Gastroesophageal sphincter (tissue), 4 donors: ENCODE results near the gene CYB561D1. TPM values are rescaled to one million over a fixed set of nuclear protein-coding genes. Genes with fewer than 3 reads are reported as not detected.

Experiments used
- ATAC-seq: fragments of 150-250 bp; one replicate; pipeline ENCODE4 v1.9.1; 2016; ENCODE audit warnings: mild to moderate bottlenecking, moderate library complexity
- H3K27ac ChIP-seq, 4 donors: fragments of 200-600 bp; sonication (generic) in 3 of 4; 1 replicate in 3 of 4; 2 replicates in 1 of 4; pipeline ENCODE4 v1.5.1; 2016 to 2019
- H3K27me3 ChIP-seq: fragments of 200-600 bp; sonication (generic); one replicate; pipeline ENCODE4 v1.5.1; 2019
- H3K36me3 ChIP-seq, 2 donors: fragments of 200-600 bp; sonication (generic); one replicate each; pipeline ENCODE4 v1.5.1; 2019; ENCODE audit warnings: control low read depth in 1 of 2
- H3K4me1 ChIP-seq, 3 donors: fragments of 200-600 bp; sonication (generic); 1 replicate in 2 of 3; 2 replicates in 1 of 3; pipeline ENCODE4 v1.5.1; 2016 to 2019; ENCODE audit warnings: control low read depth in 2 of 3
- H3K4me3 ChIP-seq, 2 donors: fragments of 200-600 bp; sonication (generic); one replicate each; pipeline ENCODE4 v1.5.1; 2019; ENCODE audit warnings: mild to moderate bottlenecking in 1 of 2, moderate library complexity in 1 of 2
- H3K9me3 ChIP-seq, 3 donors: fragments of 200-600 bp; sonication (generic); one replicate each; pipeline ENCODE4 v1.5.1; 2017 to 2019; ENCODE audit warnings: control low read depth in 2 of 3
- EP300 ChIP-seq: sonication (generic); formaldehyde crosslinking; IDR thresholded peaks from one replicate; pipeline ENCODE4 v1.6.1; 2017; ENCODE audit warnings: antibody characterized with exemption, mild to moderate bottlenecking
- POLR2A ChIP-seq, 2 donors: fragments of 450-650 bp; IDR thresholded peaks; one replicate each; pipeline ENCODE4 v1.6.1; 2017; ENCODE audit warnings: antibody characterized with exemption in 2 of 2, mild to moderate bottlenecking in 2 of 2, moderate library complexity in 1 of 2
- POLR2AphosphoS5 ChIP-seq: sonication (generic); formaldehyde crosslinking; IDR thresholded peaks from one replicate; pipeline ENCODE4 v1.6.1; 2017; ENCODE audit warnings: antibody characterized with exemption
- WGBS, 2 donors: methylation state at CpG; one replicate each; pipeline ENCODE4 v1.1.5; 2018; ENCODE audit warnings: low coverage in 1 of 2; 5-methylcytosine and 5-hydroxymethylcytosine counted together
- total RNA-seq, 4 donors: library from RNA; depleted of rRNA; stranded (reverse); fragments of >200 nt; gene quantifications; one replicate each; pipeline ENCODE4 v1.1.0, GENCODE V29; 2016
- TF ChIP-seq, protein P1 (sequence below), 4 experiments: fragments of 200-600 bp in 2 of 4; fragments of 450-650 bp in 2 of 4; sonication (generic) in 1 of 4; IDR thresholded peaks; one replicate each; pipeline ENCODE4 v1.5.1; 2017 to 2019; ENCODE audit warnings: antibody characterized with exemption in 4 of 4, mild to moderate bottlenecking in 2 of 4, moderate library complexity in 2 of 4

CYB561D1 gene
- total RNA-seq, 4 donors from 2014 or later = 8.3 to 15.9 (median 10.7) TPM

DNA sequence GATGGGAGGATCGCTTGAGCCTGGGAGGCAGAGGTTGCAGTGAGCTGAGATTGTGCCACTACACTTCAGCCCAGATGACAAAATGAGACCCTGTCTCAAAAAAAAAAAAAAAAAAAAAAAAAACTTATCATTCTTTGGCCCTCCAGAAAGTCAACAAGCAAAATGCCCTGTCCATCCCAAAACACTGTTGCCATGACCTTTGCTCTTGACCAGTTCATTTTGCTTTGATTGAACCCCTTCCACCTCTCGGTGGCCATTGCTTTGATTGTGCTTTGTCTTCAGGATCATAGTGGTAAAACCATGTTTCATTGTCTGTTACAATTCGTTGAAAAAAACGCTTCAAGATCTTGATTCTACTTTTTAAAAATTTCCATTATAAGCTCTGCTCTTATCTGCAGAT lies 36.1 kb upstream of the CYB561D1 start:
- no peaks in the 10 kb centered on the region for H3K4me1 ChIP-seq
- TF ChIP-seq POLR2A (IDR thresholded peaks at IDR 0.05) = no peak
- H3K4me3 ChIP-seq = no peak overlapping the region
- no peak for ATAC-seq
- no peaks in the 10 kb centered on the region for H3K36me3 ChIP-seq
- 60 to 76% methylated on average over 3 of the region's 4 CpGs for WGBS, 2 donors
- H3K27me3 ChIP-seq = no peaks in the 10 kb centered on the region
- H3K27ac ChIP-seq = no peak overlapping the region
- no peaks in the 10 kb centered on the region for H3K9me3 ChIP-seq

DNA sequence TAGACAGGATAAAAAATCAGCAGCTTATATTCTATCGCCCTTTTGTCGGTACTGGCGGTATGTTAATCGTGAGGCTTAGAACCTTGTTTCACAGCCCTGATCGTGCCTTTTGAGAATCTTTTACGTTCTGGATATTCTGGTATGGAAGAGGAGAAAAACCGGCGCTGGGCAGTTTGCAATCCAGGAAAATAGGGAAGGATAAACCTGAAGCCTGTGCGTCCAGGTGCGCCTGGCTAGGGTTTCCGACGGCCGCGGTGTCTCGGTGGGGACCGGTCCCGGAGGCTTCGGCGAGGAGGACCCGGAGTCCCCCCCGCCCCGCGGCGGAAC lies 27.8 kb upstream of the CYB561D1 start:
- H3K36me3 ChIP-seq = no peaks in the 10 kb centered on the region
- peaks cover 12% of the 10 kb centered on the region for H3K27me3 ChIP-seq
- peaks cover 0 to 32% (median 0%) of the 10 kb centered on the region in 3 donors for H3K4me1 ChIP-seq
- H3K4me3 ChIP-seq = peak overlapping the region; percentile 71 to 86
- peak overlapping the region; percentile 37 to 89 (median 85) for H3K27ac ChIP-seq
- no peaks in the 10 kb centered on the region for H3K9me3 ChIP-seq
- WGBS, 2 donors = 5 to 16% methylated on average over 6 to 12 of the region's 24 CpGs
- ATAC-seq = no peak
- TF ChIP-seq, protein P1, sequence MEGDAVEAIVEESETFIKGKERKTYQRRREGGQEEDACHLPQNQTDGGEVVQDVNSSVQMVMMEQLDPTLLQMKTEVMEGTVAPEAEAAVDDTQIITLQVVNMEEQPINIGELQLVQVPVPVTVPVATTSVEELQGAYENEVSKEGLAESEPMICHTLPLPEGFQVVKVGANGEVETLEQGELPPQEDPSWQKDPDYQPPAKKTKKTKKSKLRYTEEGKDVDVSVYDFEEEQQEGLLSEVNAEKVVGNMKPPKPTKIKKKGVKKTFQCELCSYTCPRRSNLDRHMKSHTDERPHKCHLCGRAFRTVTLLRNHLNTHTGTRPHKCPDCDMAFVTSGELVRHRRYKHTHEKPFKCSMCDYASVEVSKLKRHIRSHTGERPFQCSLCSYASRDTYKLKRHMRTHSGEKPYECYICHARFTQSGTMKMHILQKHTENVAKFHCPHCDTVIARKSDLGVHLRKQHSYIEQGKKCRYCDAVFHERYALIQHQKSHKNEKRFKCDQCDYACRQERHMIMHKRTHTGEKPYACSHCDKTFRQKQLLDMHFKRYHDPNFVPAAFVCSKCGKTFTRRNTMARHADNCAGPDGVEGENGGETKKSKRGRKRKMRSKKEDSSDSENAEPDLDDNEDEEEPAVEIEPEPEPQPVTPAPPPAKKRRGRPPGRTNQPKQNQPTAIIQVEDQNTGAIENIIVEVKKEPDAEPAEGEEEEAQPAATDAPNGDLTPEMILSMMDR (IDR thresholded peaks at IDR 0.05) = no peak
- TF ChIP-seq EP300 = no peak
- TF ChIP-seq POLR2AphosphoS5 = peak; percentile 38
- TF ChIP-seq POLR2A (IDR thresholded peaks at IDR 0.05) = no peak

DNA sequence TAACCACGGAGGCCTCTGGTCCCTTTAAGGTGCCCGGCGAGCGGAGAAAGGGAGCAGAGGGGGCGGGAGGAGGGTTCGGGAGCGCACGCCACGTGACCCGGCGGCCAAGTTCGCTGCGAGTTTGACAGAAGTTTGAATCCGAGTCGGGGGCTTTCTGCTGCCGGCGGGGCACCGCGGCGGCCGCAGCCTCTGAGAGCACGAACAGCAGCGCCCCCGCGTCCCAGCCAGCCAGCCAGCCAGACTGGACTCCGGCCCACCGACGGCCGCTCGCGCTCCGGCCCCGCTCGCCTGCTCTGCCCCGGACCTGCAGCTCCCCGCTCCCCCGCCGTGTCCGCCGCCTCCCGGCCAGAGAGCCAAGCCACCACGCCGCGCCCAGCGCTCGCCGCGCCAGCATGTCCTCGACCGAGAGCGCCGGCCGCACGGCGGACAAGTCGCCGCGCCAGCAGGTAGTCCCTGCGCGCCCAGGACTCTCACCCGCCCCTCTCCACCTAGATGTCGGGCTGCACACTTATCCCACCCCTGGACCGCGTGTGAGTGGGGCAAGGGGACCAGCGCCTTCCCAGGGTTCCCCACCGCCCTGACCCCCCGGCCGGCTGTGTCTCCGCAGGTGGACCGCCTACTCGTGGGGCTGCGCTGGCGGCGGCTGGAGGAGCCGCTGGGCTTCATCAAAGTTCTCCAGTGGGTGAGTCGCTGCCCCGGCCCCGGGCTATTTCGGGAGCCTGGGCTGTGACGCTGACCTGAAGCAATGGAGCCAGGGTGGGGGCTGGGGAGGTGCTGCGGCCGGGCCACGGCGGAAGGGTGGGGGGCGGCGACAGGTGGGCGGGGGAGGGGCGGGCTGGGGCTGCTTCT lies 27.2 kb upstream of the CYB561D1 start, which contains the start of gene SYPL2:
Gene SYPL2 (plus strand): TSS at position 95 of the 849 bp plus-strand sequence. CDS start 298 bp downstream, at position 393.
- WGBS, 2 donors = no CpG with 5 or more reads among the region's 88 CpGs
- peak; percentile 89 for ATAC-seq
- no peaks in the 10 kb centered on the region for H3K9me3 ChIP-seq
- H3K36me3 ChIP-seq = no peaks in the 10 kb centered on the region
- TF ChIP-seq, protein P1 (IDR thresholded peaks at IDR 0.05) = peak in 1 of 4 experiments; percentile 19
- TF ChIP-seq POLR2A (IDR thresholded peaks at IDR 0.05) = no peak
- H3K27ac ChIP-seq = peak within 1 kb of the TSS; percentile 37 to 89 (median 85)
- H3K4me3 ChIP-seq = peak within 1 kb of the TSS; percentile 71 to 86
- H3K4me1 ChIP-seq = peaks cover 0 to 32% (median 0%) of the 10 kb centered on the region in 3 donors
- peaks cover 12% of the 10 kb centered on the region for H3K27me3 ChIP-seq

DNA sequence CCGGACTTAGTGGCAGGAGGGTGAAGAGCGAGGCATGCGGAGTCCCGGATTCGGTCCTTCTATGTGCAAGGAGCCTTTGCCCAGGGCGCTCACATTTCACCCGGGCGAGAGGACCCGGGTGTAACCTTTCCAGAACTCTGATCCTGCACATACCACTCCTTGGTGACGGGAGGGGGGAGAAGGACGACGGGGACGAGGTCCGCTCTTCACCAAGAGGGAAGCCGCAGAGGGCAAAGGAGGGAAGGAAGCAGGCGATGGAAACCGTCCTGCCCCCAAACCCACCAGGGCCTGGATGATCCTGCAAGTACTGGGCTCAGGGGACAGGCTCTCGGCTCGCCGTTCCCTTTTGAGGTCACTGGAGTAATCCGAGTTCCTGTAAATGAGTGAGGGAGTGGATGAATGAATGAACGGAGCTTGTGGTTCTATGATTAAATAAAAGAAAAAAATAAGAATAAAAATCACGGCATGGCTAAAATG lies 26.6 kb upstream of the CYB561D1 start:
- H3K4me1 ChIP-seq = peaks cover 0 to 32% (median 0%) of the 10 kb centered on the region in 3 donors
- no peaks in the 10 kb centered on the region for H3K9me3 ChIP-seq
- ATAC-seq = peak; percentile 7
- 22 to 23% methylated on average over 8 to 12 of the region's 23 CpGs for WGBS, 2 donors
- TF ChIP-seq, protein P1 (IDR thresholded peaks at IDR 0.05) = no peak
- TF ChIP-seq EP300 = no peak
- no peak for TF ChIP-seq POLR2A (IDR thresholded peaks at IDR 0.05)
- TF ChIP-seq POLR2AphosphoS5 = no peak
- H3K36me3 ChIP-seq = no peaks in the 10 kb centered on the region
- H3K27me3 ChIP-seq = peaks cover 12% of the 10 kb centered on the region
- H3K27ac ChIP-seq = peak overlapping the region; percentile 37 to 89 (median 85)
- H3K4me3 ChIP-seq = peak overlapping the region; percentile 71 to 86

DNA sequence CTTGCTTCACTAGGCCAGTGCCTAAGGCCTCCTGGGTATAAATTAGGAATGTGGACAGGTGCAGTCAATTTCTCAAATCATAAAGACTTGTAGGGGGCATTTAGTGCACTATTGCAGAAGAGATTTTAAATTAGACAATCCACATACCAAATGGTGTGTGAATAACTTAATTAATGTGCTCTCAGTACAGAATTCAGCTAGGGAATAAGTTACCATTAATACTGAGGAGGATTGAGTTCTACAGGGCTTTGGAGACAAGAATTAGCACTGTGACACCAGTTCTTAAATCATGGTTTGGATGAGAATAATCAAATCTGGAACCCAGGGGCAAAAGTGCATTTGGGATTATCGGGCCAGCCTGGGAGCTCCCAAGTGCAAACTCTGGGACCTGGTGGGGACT lies 25.8 kb upstream of the CYB561D1 start:
- peak overlapping the region in 3 of 4 donors; percentile 31 to 89 (median 87) for H3K27ac ChIP-seq
- no peak for ATAC-seq
- WGBS, 2 donors = 100% methylated on average over 1 of the region's 1 CpG
- no peaks in the 10 kb centered on the region for H3K36me3 ChIP-seq
- TF ChIP-seq EP300 (no peak), POLR2AphosphoS5 (no peak), POLR2A (IDR thresholded peaks at IDR 0.05) (no peak)
- TF ChIP-seq, protein P1 (IDR thresholded peaks at IDR 0.05) = no peak
- H3K27me3 ChIP-seq = peaks cover 12% of the 10 kb centered on the region
- H3K4me1 ChIP-seq = peaks cover 0 to 32% (median 0%) of the 10 kb centered on the region in 3 donors
- no peak overlapping the region for H3K4me3 ChIP-seq
- H3K9me3 ChIP-seq = no peaks in the 10 kb centered on the region
